HEK293T (cell line): ENCODE results near the gene PARD6A.

ENCODE experiments used
- CTCF ChIA-PET: fragments of 350-600 bp; formaldehyde crosslinking; extraction: SDS; loops from one replicate; lab custom pipeline; 2021; ENCODE audit warnings: antibody characterized with exemption, inconsistent platforms; lab: Yijun Ruan, JAX
- POLR2A ChIA-PET: fragments of 350-600 bp; formaldehyde crosslinking; extraction: SDS; loops from one replicate; lab custom pipeline; 2020; ENCODE audit warnings: antibody characterized with exemption, inconsistent platforms; lab: Yijun Ruan, JAX
- DNase-seq: peaks from one replicate; pipeline ENCODE4 v3.0.0; 2012; ENCODE audit warnings: mixed read lengths; ENCODE audit errors: extremely low spot score
- ARNT ChIP-seq: fragments of 450-650 bp; IDR thresholded peaks from 2 replicates; pipeline ENCODE4 v1.6.1; 2017; ENCODE audit warnings: mild to moderate bottlenecking
- BHLHE40 ChIP-seq: fragments of 450-650 bp; IDR thresholded peaks from 2 replicates; pipeline ENCODE4 v1.6.1; 2016; ENCODE audit warnings: mild to moderate bottlenecking, moderate library complexity, borderline replicate concordance
- CTBP1 ChIP-seq: fragments of 450-650 bp; IDR thresholded peaks from 2 replicates; pipeline ENCODE4 v1.6.1; 2016; ENCODE audit warnings: borderline replicate concordance
- ELF4 ChIP-seq: fragments of 450-650 bp; IDR thresholded peaks from 2 replicates; pipeline ENCODE4 v1.6.1; 2017; ENCODE audit warnings: antibody characterized with exemption
- FOXA1 ChIP-seq: fragments of 450-650 bp; IDR thresholded peaks from 2 replicates; pipeline ENCODE4 v1.6.1; 2016; ENCODE audit warnings: mild to moderate bottlenecking
- FOXK2 ChIP-seq: fragments of 450-650 bp; IDR thresholded peaks from 2 replicates; pipeline ENCODE4 v1.6.1; 2016; ENCODE audit warnings: mild to moderate bottlenecking
- FOXM1 ChIP-seq: fragments of 450-650 bp; IDR thresholded peaks from 2 replicates; pipeline ENCODE4 v1.6.1; 2017; ENCODE audit warnings: mild to moderate bottlenecking, borderline replicate concordance
- HDGF ChIP-seq: fragments of 450-650 bp; IDR thresholded peaks from 2 replicates; pipeline ENCODE4 v1.6.1; 2017; ENCODE audit warnings: antibody characterized with exemption, borderline replicate concordance
- L3MBTL2 ChIP-seq: fragments of 450-650 bp; conservative IDR thresholded peaks from 2 replicates; pipeline ENCODE4 v1.6.1; 2016; ENCODE audit warnings: mild to moderate bottlenecking
- LEF1 ChIP-seq: fragments of 450-650 bp; IDR thresholded peaks from 2 replicates; pipeline ENCODE4 v1.6.1; 2017; ENCODE audit warnings: mild to moderate bottlenecking, borderline replicate concordance
- NFRKB ChIP-seq: fragments of 450-650 bp; IDR thresholded peaks from 2 replicates; pipeline ENCODE4 v1.6.1; 2016; ENCODE audit warnings: mild to moderate bottlenecking, moderate library complexity
- SP1 ChIP-seq: fragments of 450-650 bp; IDR thresholded peaks from 2 replicates; pipeline ENCODE4 v1.6.1; 2017
- SUZ12 ChIP-seq: fragments of 450-650 bp; IDR thresholded peaks from 2 replicates; pipeline ENCODE4 v1.6.1; 2016; ENCODE audit warnings: mild to moderate bottlenecking
- TARDBP ChIP-seq: fragments of 450-650 bp; IDR thresholded peaks from 2 replicates; pipeline ENCODE4 v1.6.1; 2016
- ZNF384 ChIP-seq: fragments of 450-650 bp; IDR thresholded peaks from 2 replicates; pipeline ENCODE4 v1.6.1; 2016
- TF ChIP-seq, protein P1 (sequence below): fragments of 450-650 bp; IDR thresholded peaks from 2 replicates; pipeline ENCODE4 v1.6.1; 2016

Gene PARD6A

DNA sequence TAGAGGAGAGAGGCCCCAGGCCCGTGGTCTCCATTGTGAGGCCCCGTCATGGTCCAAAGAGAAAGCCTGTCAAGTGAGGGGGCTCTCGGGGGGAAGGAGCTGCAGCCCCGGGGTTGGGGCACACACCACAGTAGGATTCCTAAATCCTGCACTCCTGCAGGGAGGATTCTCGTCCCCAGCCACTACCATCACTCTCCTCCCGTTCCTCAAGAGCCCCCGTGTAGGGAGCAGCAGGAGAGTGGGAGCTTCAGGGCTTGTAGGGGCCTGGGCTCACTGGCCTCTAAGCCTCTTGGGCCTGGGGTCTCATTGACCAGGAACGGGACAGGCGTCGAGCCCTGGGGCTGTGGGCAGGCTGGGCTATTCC, 6.7 kb downstream of the PARD6A start:
- ChIA-PET CTCF (interaction anchor here (0.7 to 5.7 kb wide), 4 partner anchors 23 to 369 kb away, joined by 4 to 31 read pairs (median 6); no protein-coding TSS in a partner anchor), POLR2A (interaction anchor here (1.3 to 2.6 kb wide), 3 partner anchors 105 to 268 kb away, joined by 4 to 8 read pairs (median 6); partner anchors contain the start of gene CTCF)
- TF ChIP-seq SUZ12 (no peak), FOXA1 (no peak), FOXK2 (no peak), ZNF384 (no peak), LEF1 (no peak), L3MBTL2 (no peak), TARDBP (no peak), HDGF (no peak), ARNT (no peak), ELF4 (no peak), CTBP1 (no peak), SP1 (no peak)
- TF ChIP-seq, protein P1, sequence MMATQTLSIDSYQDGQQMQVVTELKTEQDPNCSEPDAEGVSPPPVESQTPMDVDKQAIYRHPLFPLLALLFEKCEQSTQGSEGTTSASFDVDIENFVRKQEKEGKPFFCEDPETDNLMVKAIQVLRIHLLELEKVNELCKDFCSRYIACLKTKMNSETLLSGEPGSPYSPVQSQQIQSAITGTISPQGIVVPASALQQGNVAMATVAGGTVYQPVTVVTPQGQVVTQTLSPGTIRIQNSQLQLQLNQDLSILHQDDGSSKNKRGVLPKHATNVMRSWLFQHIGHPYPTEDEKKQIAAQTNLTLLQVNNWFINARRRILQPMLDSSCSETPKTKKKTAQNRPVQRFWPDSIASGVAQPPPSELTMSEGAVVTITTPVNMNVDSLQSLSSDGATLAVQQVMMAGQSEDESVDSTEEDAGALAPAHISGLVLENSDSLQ: no peak
- DNase-seq: no peak

DNA sequence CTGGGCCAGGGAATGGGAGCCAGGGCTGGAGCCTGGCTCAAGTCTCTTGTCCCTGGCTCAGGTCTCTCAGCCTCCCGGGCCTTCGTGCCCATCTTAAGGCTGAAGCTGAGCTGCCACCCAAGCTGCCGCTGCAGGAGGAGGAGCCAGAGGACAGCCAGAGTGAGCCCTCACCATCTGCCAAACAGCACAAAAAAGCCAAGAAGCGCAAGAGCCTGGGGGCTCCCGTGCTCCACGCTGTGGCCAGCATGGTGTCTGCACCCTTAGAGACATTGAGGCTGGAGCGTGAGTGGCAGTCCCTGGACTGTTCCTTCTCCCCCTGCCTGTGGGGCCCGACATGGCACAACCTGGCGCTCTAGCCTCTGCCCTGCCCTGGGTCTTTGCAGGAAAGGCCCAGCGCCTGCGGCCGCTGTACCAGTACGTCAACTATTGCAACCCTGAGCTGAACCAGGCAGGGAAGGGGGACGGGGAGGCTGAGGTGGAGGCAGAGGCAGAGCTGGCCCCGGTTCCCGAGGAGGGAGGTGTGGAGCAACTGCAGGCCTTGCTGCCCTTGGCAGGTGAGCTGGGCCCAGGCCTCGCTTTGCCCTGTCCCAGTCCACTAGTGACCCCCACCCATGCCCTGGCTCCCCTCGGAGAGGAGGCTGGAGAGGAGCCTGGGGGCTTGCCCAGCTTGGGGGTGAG, 7.2 kb downstream of the PARD6A start:
- CTCF ChIA-PET: interaction anchor here (1.9 to 5.7 kb wide), 3 partner anchors 24 to 147 kb away, joined by 4 to 31 read pairs (median 9); no protein-coding TSS in a partner anchor
- POLR2A ChIA-PET: interaction anchor here (1.3 to 2.3 kb wide), 2 partner anchors 147 to 267 kb away, joined by 4 to 6 read pairs; no protein-coding TSS in a partner anchor
- DNase-seq: peak; percentile 85
- TF ChIP-seq, protein P1: peak; percentile 91
- no peak for TF ChIP-seq FOXM1
- TF ChIP-seq LEF1: no peak

DNA sequence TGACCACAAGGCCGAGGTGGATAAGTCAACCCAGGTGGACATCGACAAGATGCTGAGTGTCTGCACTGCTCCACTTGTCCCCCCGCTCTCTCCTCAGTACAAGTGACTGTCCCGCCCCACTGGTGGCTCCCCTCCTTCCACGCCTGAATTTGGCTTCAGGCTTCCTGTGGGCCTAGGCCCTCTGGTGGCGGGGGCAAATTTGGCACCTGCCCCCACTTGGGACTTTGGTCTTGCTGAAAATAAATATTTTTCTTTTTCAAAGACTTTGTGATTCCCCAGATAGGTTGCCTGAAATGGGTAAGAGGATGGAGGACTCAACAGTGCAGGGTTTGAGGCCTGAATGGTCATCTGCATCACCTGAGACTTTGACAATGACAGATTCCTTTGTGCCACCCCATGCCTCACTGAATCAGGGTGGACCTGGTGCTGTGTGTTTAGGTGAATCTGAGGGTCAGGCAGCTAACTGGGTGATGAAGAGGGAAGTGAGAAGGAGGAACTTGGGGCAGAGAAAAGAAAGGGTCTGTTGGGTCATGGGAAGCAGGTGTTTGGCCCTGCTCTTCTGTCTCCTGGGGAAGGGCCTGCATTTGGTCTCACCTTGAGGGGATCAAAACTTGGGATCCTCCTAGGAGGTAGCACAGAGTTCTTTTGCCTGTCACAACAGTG, 7.9 kb downstream of the PARD6A start:
- POLR2A ChIA-PET: interaction anchor here (1.3 kb wide), 1 partner anchor 147 kb away, joined by 4 read pairs; no protein-coding TSS in a partner anchor
- TF ChIP-seq ELF4 (no peak), L3MBTL2 (no peak), HDGF (no peak), SUZ12 (no peak), CTBP1 (no peak), ZNF384 (no peak), NFRKB (no peak)
- TF ChIP-seq, protein P1: no peak
- DNase-seq: no peak
- CTCF ChIA-PET: interaction anchor here (0.9 to 5.7 kb wide), 2 partner anchors 118 to 148 kb away, joined by 3 to 31 read pairs; no protein-coding TSS in a partner anchor

DNA sequence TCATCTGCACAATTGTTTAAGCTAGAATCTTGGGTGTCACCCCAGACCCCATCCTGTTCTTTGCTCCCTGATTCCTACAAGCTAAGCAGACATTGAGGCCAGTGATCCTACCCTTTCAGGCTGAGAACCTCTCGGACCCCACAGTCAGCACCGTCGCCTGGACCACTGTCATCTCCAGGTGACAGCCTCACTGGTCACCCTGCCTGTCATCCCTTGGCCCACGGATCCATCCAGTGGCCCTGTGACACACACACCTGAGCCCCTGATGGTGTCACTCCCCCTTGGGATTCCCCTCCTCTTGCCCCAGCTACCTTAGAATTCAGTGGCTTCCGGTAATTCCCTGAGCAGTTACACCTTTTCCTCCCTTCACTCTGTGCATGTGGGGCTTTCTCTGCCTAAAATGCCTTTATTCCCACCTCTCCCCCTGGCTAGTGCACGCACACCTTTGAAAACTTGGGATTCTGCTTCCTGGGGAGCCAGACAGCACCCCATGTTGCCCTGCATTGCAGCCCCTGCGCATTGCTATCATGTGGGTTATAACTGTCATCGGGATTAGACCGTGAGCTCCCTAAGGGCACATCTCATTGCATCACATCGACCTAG, 8.8 kb downstream of the PARD6A start:
- DNase-seq: no peak
- ChIA-PET CTCF (interaction anchor here (0.9 to 5.7 kb wide), 2 partner anchors 117 to 149 kb away, joined by 3 to 31 read pairs; no protein-coding TSS in a partner anchor), POLR2A (interaction anchor here (0.7 kb wide), 1 partner anchor 164 kb away, joined by 3 read pairs; no protein-coding TSS in a partner anchor)
- TF ChIP-seq HDGF: no peak
- no peak for TF ChIP-seq BHLHE40
- no peak for TF ChIP-seq FOXM1
- TF ChIP-seq ARNT: no peak
- no peak for TF ChIP-seq NFRKB
- TF ChIP-seq TARDBP: no peak
- TF ChIP-seq ELF4: no peak
- TF ChIP-seq L3MBTL2: no peak
- TF ChIP-seq CTBP1: no peak
- no peak for TF ChIP-seq FOXK2
- TF ChIP-seq LEF1: no peak
- TF ChIP-seq, protein P1: no peak
- TF ChIP-seq SP1: no peak
- TF ChIP-seq FOXA1: no peak

DNA sequence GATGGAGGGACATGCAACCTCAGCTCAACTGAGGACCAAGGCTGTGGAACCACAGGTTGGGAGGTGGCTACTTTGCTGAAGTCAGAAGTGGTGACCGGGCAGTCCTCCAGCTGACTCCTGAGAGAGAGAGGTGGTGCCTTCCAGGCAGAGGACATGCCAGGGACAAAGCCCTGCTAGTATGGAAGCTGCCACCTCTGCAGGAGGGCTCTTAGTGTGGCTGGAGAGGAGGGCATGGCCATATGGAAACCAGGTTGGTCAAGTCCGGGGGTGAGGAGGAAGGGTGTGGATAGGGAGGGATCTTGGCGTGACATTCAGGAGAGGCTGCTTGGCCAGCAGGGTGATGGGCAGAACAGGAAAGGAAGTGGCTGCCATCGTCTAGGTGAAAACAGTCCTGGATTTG, 11.5 kb downstream of the PARD6A start:
- POLR2A ChIA-PET: interaction anchor here (0.9 kb wide), 2 partner anchors 12 to 47 kb away, joined by 4 read pairs; partner anchors contain the start of genes ACD and GFOD2
- TF ChIP-seq BHLHE40 (no peak), FOXA1 (no peak), ELF4 (no peak), LEF1 (no peak), SUZ12 (no peak), HDGF (no peak), FOXK2 (no peak), ZNF384 (no peak), L3MBTL2 (no peak), NFRKB (no peak), ARNT (no peak), SP1 (no peak), CTBP1 (no peak), TARDBP (no peak), FOXM1 (no peak)
- TF ChIP-seq, protein P1: no peak
- CTCF ChIA-PET: interaction anchor here (0.6 to 1.5 kb wide), 15 partner anchors 10 to 368 kb away, joined by 3 to 6 read pairs (median 4); partner anchors contain the start of genes ACD, RANBP10 and TSNAXIP1
- DNase-seq: no peak
